AG04450 (cell line): ENCODE results near the gene TRAF3IP1. TPM values are rescaled to one million over a fixed set of nuclear protein-coding genes. Genes with fewer than 3 reads are reported as not detected.

Experiments used
- CTCF ChIA-PET: fragments of 300-600, 350-600 bp; formaldehyde crosslinking; extraction: SDS; loops from one replicate; lab custom pipeline; 2022; ENCODE audit warnings: antibody characterized with exemption, inconsistent platforms; lab: Charles Lee
- POLR2A ChIA-PET: fragments of 350-600 bp; formaldehyde crosslinking; extraction: SDS; loops from one replicate; lab custom pipeline; 2021; ENCODE audit warnings: antibody characterized with exemption, inconsistent platforms; lab: Yijun Ruan, JAX
- DNase-seq: peaks from one replicate; pipeline ENCODE4 v3.0.0-alpha.2; 2011; ENCODE audit warnings: low read depth, low spot score
- H3K27ac ChIP-seq: one replicate; pipeline ENCODE4 v1.5.1; 2012; ENCODE audit warnings: low read depth, low read length, control low read depth
- H3K27me3 ChIP-seq: one replicate; pipeline ENCODE4 v1.6.0; 2012; ENCODE audit warnings: low read length; ENCODE audit not compliant: control insufficient read depth, insufficient read depth
- H3K4me3 ChIP-seq: 2 replicates; pipeline ENCODE4 v1.5.1; 2011; ENCODE audit warnings: mild to moderate bottlenecking, low read depth, low read length, control low read depth
- H3K9me3 ChIP-seq: 2 replicates; pipeline ENCODE4 v1.5.1; 2012; ENCODE audit warnings: low read length; ENCODE audit not compliant: control insufficient read depth, insufficient read depth
- CTCF ChIP-seq: IDR thresholded peaks from 2 replicates; pipeline ENCODE4 v1.5.1; 2011; ENCODE audit warnings: low read depth, low read length, control low read depth, inconsistent platforms
- polyA plus RNA-seq: library from polyadenylated mRNA; depleted of rRNA; stranded (reverse); fragments of >200 nt; gene quantifications from 2 replicates; pipeline ENCODE4 v1.2.3, GENCODE V29; 2011; rRNA removed
- small RNA-seq: library from RNA; depleted of rRNA; stranded (forward); fragments of <200 nt; gene quantifications from one replicate; pipeline ENCODE3, GENCODE V24; 2012; ENCODE audit warnings: low read depth; ENCODE audit not compliant: insufficient read length

The TRAF3IP1 gene
- polyA plus RNA-seq, 1 experiment, result 5.9 TPM

- CTCF ChIA-PET, result no interaction called here
- no peak for TF ChIP-seq CTCF
- H3K27ac ChIP-seq, result no peak overlapping the region
- no peak overlapping the region for H3K4me3 ChIP-seq
- POLR2A ChIA-PET, result no interaction called here
- H3K9me3 ChIP-seq, result peaks cover 6% of the 10 kb centered on the region
- no peaks in the 10 kb centered on the region for H3K27me3 ChIP-seq
- no peak for DNase-seq
Observed at GRCh38 chr2:238449909-238450417, 129.6 kb downstream of the TRAF3IP1 start.

GRCh38 chr2:238450440-238450861 is 130.1 kb downstream of the TRAF3IP1 start:
- no peak for TF ChIP-seq CTCF
- ChIA-PET CTCF (no interaction called here), POLR2A (no interaction called here)
- Histone ChIP-seq H3K27me3 (no peaks in the 10 kb centered on the region), H3K4me3 (no peak overlapping the region), H3K9me3 (peaks cover 8% of the 10 kb centered on the region), H3K27ac (no peak overlapping the region)
- DNase-seq, result no peak

Small RNAs within 50 kb of the gene (small RNA-seq; reads per million reads assigned to genes)
- gene RNU6-234P, result not detected

Other genes starting within 250 kb of the TRAF3IP1 start
- 1.0 TPM in 2 replicates for gene ESPNL, start 220.2 kb upstream of the TRAF3IP1 start, polyA plus RNA-seq
- gene KLHL30, start 181.8 kb upstream of the TRAF3IP1 start, polyA plus RNA-seq, result not detected in 2 replicates
- gene ERFE, start 161.5 kb upstream of the TRAF3IP1 start, polyA plus RNA-seq, result 2.4 and 2.9 TPM in 2 replicates
- 29.4 and 34.9 TPM in 2 replicates for gene ILKAP, start 116.8 kb upstream of the TRAF3IP1 start, polyA plus RNA-seq
- 2.9 and 3.9 TPM in 2 replicates for gene HES6, start 80.5 kb upstream of the TRAF3IP1 start, polyA plus RNA-seq
- gene PER2, start 31.9 kb upstream of the TRAF3IP1 start, polyA plus RNA-seq, result 1.7 and 1.9 TPM in 2 replicates
- 29.8 and 30.5 TPM in 2 replicates for gene ASB1, start 106.4 kb downstream of the TRAF3IP1 start, polyA plus RNA-seq